HEK293 (cell line): ENCODE measurements around the gene MTUS2.

Experiments used
- CTCF ChIA-PET: fragments of 350-600 bp; formaldehyde crosslinking; extraction: SDS; loops from one replicate; lab custom pipeline; 2021; ENCODE audit warnings: antibody characterized with exemption; lab: Yijun Ruan, JAX
- POLR2A ChIA-PET: fragments of 300-600 bp; formaldehyde crosslinking; extraction: SDS; loops from one replicate; lab custom pipeline; 2020; ENCODE audit warnings: antibody characterized with exemption, inconsistent platforms; lab: Yijun Ruan, JAX
- H3K27ac ChIP-seq: fragments of 200-500 bp; sonication (Bioruptor generic); 2 replicates; pipeline ENCODE4 v1.5.1; 2014; ENCODE audit warnings: low read depth, low read length, control low read depth, inconsistent platforms; ENCODE audit errors: extremely low read depth
- H3K36me3 ChIP-seq, 2 experiments: fragments of 200-500 bp in 1 of 2; sonication (Bioruptor generic) in 1 of 2; 1 replicate in 1 of 2; 2 replicates in 1 of 2; pipeline ENCODE4 v1.5.1; 2014 to 2017; ENCODE audit warnings: inconsistent platforms in 2 of 2, low read length in 2 of 2; ENCODE audit not compliant: control insufficient read depth in 2 of 2, insufficient read depth in 1 of 2
- H3K4me1 ChIP-seq: fragments of 200-500 bp; sonication (Bioruptor generic); 2 replicates; pipeline ENCODE4 v1.5.1; 2014; ENCODE audit warnings: mild to moderate bottlenecking, low read length, inconsistent platforms; ENCODE audit not compliant: control insufficient read depth, insufficient read depth
- H3K4me3 ChIP-seq: 2 replicates; pipeline ENCODE4 v1.5.1; 2011; ENCODE audit warnings: low read depth, mild to moderate bottlenecking, control low read depth, low read length, moderate library complexity
- H3K9me3 ChIP-seq: fragments of 200-500 bp; sonication (Bioruptor generic); 2 replicates; pipeline ENCODE4 v1.5.1; 2014; ENCODE audit warnings: low read depth, low read length, inconsistent platforms; ENCODE audit not compliant: control insufficient read depth, insufficient read depth
- BCL11A ChIP-seq: fragments of 450-650 bp; formaldehyde crosslinking; IDR thresholded peaks from 2 replicates; pipeline ENCODE4 v1.5.1; 2016; ENCODE audit warnings: low read depth, missing biosample characterization, missing genetic modification characterization
- KLF17 ChIP-seq: fragments of 450-650 bp; formaldehyde crosslinking; IDR thresholded peaks from 2 replicates; pipeline ENCODE4 v1.5.1; 2016; ENCODE audit warnings: missing biosample characterization, missing genetic modification characterization
- PRDM4 ChIP-seq: fragments of 450-650 bp; formaldehyde crosslinking; IDR thresholded peaks from 2 replicates; pipeline ENCODE4 v1.5.1; 2017; ENCODE audit warnings: missing biosample characterization, missing genetic modification characterization
- SETDB1 ChIP-seq: IDR thresholded peaks from one replicate; pipeline ENCODE4 v1.6.1; 2017; ENCODE audit warnings: mild to moderate bottlenecking, low read length, moderate library complexity, mixed read lengths; ENCODE audit not compliant: insufficient read length
- SP7 ChIP-seq: fragments of 450-650 bp; formaldehyde crosslinking; IDR thresholded peaks from 2 replicates; pipeline ENCODE4 v1.5.1; 2016; ENCODE audit warnings: missing biosample characterization, missing genetic modification characterization
- WT1 ChIP-seq: fragments of 450-650 bp; formaldehyde crosslinking; IDR thresholded peaks from 2 replicates; pipeline ENCODE4 v1.5.1; 2016; ENCODE audit warnings: missing biosample characterization, missing genetic modification characterization
- ZBTB1 ChIP-seq: fragments of 450-650 bp; formaldehyde crosslinking; IDR thresholded peaks from 2 replicates; pipeline ENCODE4 v1.5.1; 2016; ENCODE audit warnings: missing biosample characterization, missing genetic modification characterization
- ZIC2 ChIP-seq: fragments of 450-650 bp; formaldehyde crosslinking; IDR thresholded peaks from 2 replicates; pipeline ENCODE4 v1.5.1; 2016; ENCODE audit warnings: missing biosample characterization, missing genetic modification characterization
- ZNF18 ChIP-seq: fragments of 450-650 bp; formaldehyde crosslinking; IDR thresholded peaks from 2 replicates; pipeline ENCODE4 v1.5.1; 2016; ENCODE audit warnings: missing biosample characterization, missing genetic modification characterization
- ZNF184 ChIP-seq: fragments of 450-650 bp; IDR thresholded peaks from 2 replicates; pipeline ENCODE4 v1.5.1; 2018; ENCODE audit warnings: missing biosample characterization, mild to moderate bottlenecking, missing genetic modification characterization
- ZNF211 ChIP-seq: fragments of 450-650 bp; formaldehyde crosslinking; IDR thresholded peaks from 2 replicates; pipeline ENCODE4 v1.5.1; 2016; ENCODE audit warnings: low read depth, missing biosample characterization, missing genetic modification characterization
- ZNF239 ChIP-seq: fragments of 450-650 bp; formaldehyde crosslinking; IDR thresholded peaks from 2 replicates; pipeline ENCODE4 v1.5.1; 2016; ENCODE audit warnings: missing biosample characterization, missing genetic modification characterization
- ZNF350 ChIP-seq: fragments of 450-650 bp; formaldehyde crosslinking; IDR thresholded peaks from 2 replicates; pipeline ENCODE4 v1.5.0; 2017; ENCODE audit warnings: missing biosample characterization, mild to moderate bottlenecking, missing genetic modification characterization
- ZNF37A ChIP-seq: fragments of 450-650 bp; IDR thresholded peaks from 2 replicates; pipeline ENCODE4 v1.5.1; 2018; ENCODE audit warnings: missing biosample characterization, missing genetic modification characterization
- ZNF423 ChIP-seq: fragments of 450-650 bp; formaldehyde crosslinking; IDR thresholded peaks from 2 replicates; pipeline ENCODE4 v1.5.1; 2016; ENCODE audit warnings: missing biosample characterization, missing genetic modification characterization
- ZNF488 ChIP-seq: fragments of 450-650 bp; formaldehyde crosslinking; IDR thresholded peaks from 2 replicates; pipeline ENCODE4 v1.5.1; 2016; ENCODE audit warnings: missing biosample characterization, missing genetic modification characterization
- ZNF561 ChIP-seq: fragments of 450-650 bp; IDR thresholded peaks from 2 replicates; pipeline ENCODE4 v1.5.1; 2018; ENCODE audit warnings: missing biosample characterization, missing genetic modification characterization, borderline replicate concordance
- ZNF629 ChIP-seq: fragments of 450-650 bp; formaldehyde crosslinking; IDR thresholded peaks from 2 replicates; pipeline ENCODE4 v1.5.1; 2017; ENCODE audit warnings: missing biosample characterization, missing genetic modification characterization
- ZNF664 ChIP-seq: fragments of 450-650 bp; formaldehyde crosslinking; IDR thresholded peaks from 2 replicates; pipeline ENCODE4 v1.5.1; 2016; ENCODE audit warnings: missing biosample characterization, missing genetic modification characterization
- ZNF692 ChIP-seq: fragments of 450-650 bp; formaldehyde crosslinking; IDR thresholded peaks from 2 replicates; pipeline ENCODE4 v1.5.1; 2016; ENCODE audit warnings: missing biosample characterization, missing genetic modification characterization
- ZNF701 ChIP-seq: fragments of 450-650 bp; formaldehyde crosslinking; IDR thresholded peaks from 2 replicates; pipeline ENCODE4 v1.5.1; 2016; ENCODE audit warnings: missing biosample characterization, missing genetic modification characterization
- ZSCAN30 ChIP-seq: fragments of 450-650 bp; IDR thresholded peaks from 2 replicates; pipeline ENCODE4 v1.5.1; 2018; ENCODE audit warnings: missing biosample characterization, mild to moderate bottlenecking, missing genetic modification characterization, moderate library complexity
- TF ChIP-seq, protein P1 (sequence below): fragments of 450-650 bp; formaldehyde crosslinking; IDR thresholded peaks from 2 replicates; pipeline ENCODE4 v1.5.1; 2016; ENCODE audit warnings: missing biosample characterization, missing genetic modification characterization
- TF ChIP-seq, protein P2 (sequence below): fragments of 450-650 bp; formaldehyde crosslinking; IDR thresholded peaks from 2 replicates; pipeline ENCODE4 v1.5.1; 2017; ENCODE audit warnings: missing biosample characterization, missing genetic modification characterization

The MTUS2 gene

DNA sequence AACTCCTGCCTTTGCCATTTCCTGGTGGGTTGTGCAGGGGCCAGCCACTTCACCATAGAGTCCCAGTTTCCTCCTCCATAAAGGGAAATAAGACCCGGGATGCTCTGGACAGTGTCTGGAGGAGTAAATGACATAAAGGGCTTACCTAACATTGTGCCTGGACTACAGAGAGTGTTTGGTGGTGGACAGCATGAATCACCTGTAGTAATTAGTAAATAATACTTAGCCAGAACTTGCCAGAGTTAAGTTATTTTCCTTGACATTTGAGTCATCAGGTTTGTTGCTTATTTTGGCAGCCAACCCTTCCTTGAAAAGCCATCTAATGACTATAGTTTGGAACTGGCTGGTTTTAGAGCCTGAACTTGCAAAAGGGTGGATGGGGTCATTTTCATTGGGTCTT, 616.2 kb downstream of the MTUS2 start:
- Histone ChIP-seq H3K4me3 (no peak overlapping the region), H3K36me3 (no peaks in the 10 kb centered on the region), H3K4me1 (peaks cover 14% of the 10 kb centered on the region), H3K9me3 (no peaks in the 10 kb centered on the region), H3K27ac (no peak overlapping the region)
- ChIA-PET CTCF (no interaction called here), POLR2A (no interaction called here)
- no peak for TF ChIP-seq SETDB1
- no peak for TF ChIP-seq ZNF701 (tag by site-specific recombination)
- peak; percentile 40; the same call in 1 of the 2 replicates for TF ChIP-seq SP7
- no peak for TF ChIP-seq ZNF488 (tag by site-specific recombination)
- TF ChIP-seq ZNF350 (tag by site-specific recombination): no peak
- TF ChIP-seq ZBTB1 (tag by site-specific recombination): no peak
- TF ChIP-seq ZNF37A (tag by site-specific recombination): no peak
- peak; percentile 71; the same call in 1 of the 2 replicates for TF ChIP-seq ZNF184 (tag by site-specific recombination)
- TF ChIP-seq ZNF629 (tag by site-specific recombination): peak; percentile 79
- TF ChIP-seq KLF17 (tag by site-specific recombination): no peak
- TF ChIP-seq ZNF692 (tag by site-specific recombination): no peak
- TF ChIP-seq, protein P1, sequence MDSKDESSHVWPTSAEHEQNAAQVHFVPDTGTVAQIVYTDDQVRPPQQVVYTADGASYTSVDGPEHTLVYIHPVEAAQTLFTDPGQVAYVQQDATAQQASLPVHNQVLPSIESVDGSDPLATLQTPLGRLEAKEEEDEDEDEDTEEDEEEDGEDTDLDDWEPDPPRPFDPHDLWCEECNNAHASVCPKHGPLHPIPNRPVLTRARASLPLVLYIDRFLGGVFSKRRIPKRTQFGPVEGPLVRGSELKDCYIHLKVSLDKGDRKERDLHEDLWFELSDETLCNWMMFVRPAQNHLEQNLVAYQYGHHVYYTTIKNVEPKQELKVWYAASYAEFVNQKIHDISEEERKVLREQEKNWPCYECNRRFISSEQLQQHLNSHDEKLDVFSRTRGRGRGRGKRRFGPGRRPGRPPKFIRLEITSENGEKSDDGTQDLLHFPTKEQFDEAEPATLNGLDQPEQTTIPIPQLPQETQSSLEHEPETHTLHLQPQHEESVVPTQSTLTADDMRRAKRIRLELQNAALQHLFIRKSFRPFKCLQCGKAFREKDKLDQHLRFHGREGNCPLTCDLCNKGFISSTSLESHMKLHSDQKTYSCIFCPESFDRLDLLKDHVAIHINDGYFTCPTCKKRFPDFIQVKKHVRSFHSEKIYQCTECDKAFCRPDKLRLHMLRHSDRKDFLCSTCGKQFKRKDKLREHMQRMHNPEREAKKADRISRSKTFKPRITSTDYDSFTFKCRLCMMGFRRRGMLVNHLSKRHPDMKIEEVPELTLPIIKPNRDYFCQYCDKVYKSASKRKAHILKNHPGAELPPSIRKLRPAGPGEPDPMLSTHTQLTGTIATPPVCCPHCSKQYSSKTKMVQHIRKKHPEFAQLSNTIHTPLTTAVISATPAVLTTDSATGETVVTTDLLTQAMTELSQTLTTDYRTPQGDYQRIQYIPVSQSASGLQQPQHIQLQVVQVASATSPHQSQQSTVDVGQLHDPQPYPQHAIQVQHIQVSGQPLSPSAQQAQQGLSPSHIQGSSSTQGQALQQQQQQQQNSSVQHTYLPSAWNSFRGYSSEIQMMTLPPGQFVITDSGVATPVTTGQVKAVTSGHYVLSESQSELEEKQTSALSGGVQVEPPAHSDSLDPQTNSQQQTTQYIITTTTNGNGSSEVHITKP (tag by site-specific recombination): peak; percentile 43; the same call in 1 of the 2 replicates
- peak; percentile 66; the same call in 1 of the 2 replicates for TF ChIP-seq WT1 (tag by site-specific recombination)
- TF ChIP-seq ZNF211 (tag by site-specific recombination): no peak
- TF ChIP-seq PRDM4 (tag by site-specific recombination): no peak
- no peak for TF ChIP-seq ZNF239 (tag by site-specific recombination)
- TF ChIP-seq ZNF18 (tag by site-specific recombination): no peak
- no peak for TF ChIP-seq ZIC2
- no peak for TF ChIP-seq BCL11A (tag by site-specific recombination)
- TF ChIP-seq ZSCAN30 (tag by site-specific recombination): no peak
- no peak for TF ChIP-seq ZNF423 (tag by site-specific recombination)
- TF ChIP-seq, protein P2, sequence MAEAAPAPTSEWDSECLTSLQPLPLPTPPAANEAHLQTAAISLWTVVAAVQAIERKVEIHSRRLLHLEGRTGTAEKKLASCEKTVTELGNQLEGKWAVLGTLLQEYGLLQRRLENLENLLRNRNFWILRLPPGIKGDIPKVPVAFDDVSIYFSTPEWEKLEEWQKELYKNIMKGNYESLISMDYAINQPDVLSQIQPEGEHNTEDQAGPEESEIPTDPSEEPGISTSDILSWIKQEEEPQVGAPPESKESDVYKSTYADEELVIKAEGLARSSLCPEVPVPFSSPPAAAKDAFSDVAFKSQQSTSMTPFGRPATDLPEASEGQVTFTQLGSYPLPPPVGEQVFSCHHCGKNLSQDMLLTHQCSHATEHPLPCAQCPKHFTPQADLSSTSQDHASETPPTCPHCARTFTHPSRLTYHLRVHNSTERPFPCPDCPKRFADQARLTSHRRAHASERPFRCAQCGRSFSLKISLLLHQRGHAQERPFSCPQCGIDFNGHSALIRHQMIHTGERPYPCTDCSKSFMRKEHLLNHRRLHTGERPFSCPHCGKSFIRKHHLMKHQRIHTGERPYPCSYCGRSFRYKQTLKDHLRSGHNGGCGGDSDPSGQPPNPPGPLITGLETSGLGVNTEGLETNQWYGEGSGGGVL: no peak
- TF ChIP-seq ZNF664 (tag by site-specific recombination): no peak
- no peak for TF ChIP-seq ZNF561
